GM18858 (cell line): Measurements from ENCODE around the gene TMEM253.

Experiments used
- ATAC-seq: cut with Tn5 transposase; IDR thresholded peaks from one replicate; pipeline ENCODE4 v1.9.1; 2021; ENCODE audit not compliant: unreplicated experiment

The TMEM253 gene

DNA sequence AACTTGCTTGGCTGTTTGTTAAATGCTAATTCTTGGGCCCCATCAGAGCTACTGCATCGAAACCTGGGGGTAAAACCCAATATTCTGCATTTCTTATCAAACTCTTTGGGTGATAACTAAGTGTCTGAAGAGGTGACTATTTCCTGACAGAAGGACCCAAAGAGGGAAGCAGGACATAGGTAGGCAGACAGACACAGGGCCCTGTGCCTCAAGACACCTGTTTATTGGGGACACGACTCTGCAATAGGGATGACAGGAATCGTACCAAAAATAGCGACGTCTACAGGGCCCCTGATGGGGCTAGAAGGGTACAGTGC, 11.0 kb upstream of the TMEM253 start:
- ATAC-seq = no peak

DNA sequence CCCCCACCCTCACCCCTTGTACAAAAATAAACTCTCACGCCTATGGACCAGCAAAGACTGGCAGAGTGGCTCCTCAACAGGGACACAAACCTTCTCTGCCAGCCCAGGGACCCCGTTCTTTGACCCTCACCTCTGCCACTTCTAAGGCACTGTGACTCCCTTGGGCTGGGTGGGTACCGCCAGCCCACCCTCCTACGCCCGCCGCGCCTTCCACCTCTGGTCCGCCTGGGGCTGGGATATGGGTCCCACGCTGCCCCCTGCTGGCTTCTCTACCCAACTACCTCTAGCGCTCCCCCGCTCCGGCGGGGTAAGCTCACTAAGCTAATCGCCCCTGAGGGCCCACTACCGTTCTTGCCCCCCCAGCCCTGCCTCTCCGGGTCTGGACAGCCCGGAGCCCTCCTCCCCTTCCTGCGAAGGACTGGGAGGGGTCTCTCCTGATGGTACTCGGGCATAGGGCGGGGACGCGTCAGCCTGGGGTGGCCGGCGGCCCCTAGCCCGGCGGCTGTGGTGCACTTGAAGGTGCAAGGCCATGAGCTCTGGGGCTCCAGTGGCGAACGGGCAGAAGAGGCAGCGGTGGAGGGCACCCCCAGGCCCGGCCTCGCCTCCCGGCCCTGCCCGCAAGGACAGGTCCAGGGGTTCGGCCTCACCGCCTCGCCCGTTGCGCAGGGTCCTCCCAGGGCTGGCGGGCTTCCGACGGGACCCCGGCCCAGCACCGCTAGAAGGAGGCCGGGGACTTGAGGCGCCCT, 10.5 kb upstream of the TMEM253 start:
- ATAC-seq = no peak

DNA sequence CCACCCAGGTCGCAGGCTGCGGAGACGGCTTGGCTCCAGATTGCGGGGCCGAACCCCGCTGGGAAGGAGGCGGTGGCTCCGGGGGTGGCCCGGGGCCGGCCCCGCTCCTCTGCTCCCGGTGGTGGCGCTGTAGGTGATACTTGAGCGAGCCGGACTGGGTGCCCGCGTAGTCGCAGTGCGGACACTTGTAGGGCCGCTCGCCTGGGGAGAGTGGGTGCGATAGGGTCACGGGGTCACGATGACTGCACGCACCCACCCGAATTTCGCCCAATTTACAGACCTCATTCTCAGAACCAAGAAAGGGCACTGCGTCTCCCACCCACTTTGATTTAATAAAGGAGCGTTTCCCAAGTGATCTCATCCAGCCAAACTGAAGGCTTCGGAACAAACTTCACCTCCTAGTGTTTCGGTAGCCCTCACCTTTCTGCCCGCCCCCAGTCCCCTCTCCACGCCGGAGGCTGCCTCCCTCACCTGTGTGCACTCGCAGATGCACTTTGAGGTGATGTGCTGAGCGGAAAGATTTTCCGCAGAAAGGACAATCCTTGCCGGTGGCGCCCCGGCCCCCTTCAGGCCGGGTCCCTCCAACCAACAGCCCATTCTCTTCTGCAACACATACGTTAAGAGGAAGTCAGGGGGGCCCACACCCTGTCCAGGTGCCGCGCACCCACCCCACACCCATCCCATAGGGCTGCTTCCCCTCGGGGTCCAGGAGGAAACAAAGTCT, 9.8 kb upstream of the TMEM253 start:
- no peak for ATAC-seq

DNA sequence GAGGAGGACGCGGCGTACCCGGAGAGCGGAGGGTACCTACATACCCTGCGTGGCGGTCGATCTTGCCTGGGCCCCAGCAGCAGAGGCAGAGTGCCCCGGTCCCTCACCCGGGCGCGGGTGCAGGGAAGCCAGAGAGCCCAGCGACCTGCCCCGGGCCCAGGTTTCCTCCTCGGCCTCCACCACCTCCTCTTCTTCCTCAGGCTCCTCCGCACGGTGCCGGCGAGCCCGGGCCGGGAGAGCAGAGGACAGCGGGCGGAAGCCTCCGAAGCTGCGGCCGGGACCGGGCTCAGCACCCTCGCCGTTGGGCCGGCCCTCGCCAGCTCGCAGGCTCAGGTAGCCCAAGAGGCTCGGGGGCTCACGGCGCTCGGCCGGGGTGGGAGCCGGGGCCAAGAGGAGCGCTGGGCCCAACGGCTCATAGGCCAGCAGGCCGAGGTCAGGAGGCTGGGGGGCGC, 9.0 kb upstream of the TMEM253 start:
- ATAC-seq = no peak

DNA sequence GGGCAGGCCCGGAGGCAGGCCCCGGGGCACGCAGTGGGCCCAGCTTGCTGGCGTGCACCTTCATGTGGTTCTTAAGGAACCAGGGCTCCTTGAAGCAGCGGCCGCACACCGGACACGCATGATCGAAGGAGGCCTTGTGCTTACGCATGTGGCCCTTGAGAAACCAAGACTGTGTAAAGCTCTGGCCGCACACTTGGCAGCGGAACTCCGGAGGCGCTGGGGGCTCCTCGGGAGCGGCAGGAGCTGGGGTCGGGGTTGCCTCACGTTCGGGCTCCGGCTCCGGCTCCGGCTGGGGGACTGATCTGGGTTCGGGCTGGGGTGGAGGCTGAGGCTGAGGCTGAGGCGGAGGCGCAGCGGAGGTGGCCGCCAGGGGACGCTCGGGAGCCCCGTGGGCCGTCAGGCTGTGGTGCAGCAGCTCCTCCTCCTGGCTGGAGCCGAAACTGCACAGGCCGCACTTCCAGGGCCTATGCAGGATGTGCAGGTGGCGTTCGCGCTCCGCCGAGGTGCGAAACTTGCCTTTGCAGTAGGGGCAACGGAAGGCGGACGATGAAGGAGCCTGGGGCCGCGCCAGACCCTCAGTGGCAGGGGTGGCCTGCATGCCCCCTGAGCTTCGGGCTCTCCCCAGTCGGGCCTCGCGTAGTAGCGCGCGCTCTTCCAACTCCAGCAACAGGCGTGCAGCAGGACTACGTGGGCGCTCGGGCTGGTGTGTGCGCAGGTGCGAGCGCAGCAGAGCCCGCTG, 8.4 kb upstream of the TMEM253 start:
- peak; percentile 69 for ATAC-seq

DNA sequence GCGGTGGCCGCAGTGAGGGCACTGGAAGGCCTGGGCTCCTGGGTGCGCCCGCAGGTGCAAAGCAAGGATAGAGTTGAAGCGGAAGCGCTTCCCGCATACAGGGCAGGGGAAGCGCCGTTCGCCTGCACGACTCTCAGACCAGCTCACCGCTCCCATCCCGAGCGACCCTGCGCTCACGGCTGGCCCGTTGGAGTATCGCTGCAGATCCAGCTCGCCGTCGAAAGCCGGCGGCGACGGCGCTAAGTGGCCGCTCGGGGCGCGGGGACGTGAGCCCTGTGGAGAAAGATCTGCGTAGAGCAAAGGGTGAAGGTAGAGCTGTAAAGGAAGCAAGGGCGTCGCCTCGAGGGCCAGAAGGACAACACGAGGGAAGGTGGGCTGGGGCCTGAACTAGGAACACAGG, 7.8 kb upstream of the TMEM253 start:
- no peak for ATAC-seq

DNA sequence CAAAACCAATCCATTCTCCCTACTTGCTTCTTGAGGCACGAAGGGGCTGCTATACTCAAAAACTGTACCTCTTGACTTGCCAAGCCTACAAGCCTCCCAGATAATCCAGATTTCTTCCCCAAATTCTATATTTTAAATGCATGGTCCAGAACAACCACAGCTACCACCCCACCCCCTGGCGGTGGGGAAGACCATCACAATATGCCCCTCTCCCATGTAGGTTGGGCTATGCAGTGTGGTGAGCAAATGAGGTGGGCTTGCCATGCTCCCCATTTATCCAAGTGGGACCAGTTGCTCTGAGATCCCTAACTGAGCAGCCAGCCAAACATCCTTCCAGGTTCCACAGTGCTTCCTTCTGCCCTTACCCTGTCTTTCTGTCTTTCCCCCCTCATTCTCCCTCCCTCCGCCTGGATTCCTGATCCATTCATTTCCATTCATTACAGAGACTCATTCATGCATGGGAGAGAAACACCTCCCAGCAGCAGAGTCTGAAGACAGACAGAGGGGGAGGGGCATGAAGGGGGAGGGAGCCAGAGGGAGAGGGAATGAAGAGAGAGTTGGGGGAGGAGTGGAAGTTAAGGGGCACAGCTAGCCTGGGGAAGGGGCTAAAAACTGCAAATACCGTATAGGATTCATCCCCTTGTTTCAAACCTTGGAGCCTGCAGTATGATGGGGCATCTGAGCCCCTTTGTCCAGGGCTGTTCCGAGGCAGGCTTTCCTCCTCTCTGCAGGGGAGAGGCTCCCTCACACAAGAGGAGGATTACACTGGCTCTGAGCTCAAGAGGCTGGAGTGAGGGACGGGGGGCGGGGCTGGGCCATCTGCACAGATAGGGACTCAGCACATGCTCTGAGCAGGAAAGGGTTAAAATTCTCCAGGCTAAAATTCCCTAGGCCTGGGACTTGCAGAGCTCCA, 6.8 kb upstream of the TMEM253 start:
- no peak for ATAC-seq

DNA sequence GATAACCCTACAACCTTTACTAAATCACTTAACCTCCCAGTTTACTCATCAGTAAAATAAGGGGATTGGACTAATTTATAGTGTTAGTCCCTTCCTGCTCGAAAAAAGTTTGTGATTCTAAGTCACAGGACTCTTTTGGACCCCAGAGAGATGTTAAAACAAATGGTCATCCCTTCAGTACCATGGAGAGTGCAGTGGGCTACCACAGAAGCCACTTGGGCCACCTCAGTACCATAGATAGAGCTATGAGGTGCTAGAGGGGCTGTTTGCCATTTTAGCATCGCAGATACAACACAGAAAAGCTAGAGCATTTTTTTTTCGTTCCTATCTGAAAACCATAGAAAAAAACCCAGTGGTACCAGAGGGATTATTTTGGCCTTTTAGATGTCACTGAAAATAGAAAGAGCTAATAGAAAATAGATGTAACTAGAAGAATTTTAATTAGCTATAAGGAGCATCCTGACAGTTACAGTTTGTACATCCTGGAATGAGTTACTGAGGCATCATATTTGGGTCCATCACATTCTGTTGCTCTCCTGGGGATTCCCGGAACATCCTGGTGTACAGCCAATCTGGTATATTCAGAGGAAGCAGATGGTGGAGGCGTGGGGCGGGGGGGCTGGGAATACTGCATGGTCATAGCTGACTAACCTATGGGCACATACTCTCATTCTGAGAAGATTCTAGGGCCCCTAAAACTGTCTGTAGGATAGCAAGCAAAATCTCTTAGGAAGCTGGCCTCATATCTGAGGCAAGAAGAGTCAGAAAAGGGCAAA, 5.2 kb upstream of the TMEM253 start:
- no peak for ATAC-seq

DNA sequence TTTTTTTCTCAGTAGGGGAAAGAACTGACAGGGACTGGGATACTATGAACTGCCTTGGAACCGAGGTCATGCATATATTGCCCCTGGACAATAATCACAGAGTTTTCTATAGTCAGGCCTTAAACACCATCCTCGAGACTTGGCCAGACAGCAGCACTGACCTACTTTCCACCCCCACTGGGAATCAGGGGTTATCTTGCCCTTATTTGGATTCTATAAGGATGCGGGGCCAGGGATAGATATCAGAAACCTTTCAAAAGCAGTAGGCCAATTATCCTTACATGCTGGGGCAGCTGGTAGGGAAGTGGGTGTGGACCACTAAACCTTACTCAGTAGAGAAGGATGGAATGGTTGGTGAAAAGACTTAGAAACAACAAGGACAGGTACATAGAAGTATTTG, 4.4 kb upstream of the TMEM253 start:
- ATAC-seq = no peak

DNA sequence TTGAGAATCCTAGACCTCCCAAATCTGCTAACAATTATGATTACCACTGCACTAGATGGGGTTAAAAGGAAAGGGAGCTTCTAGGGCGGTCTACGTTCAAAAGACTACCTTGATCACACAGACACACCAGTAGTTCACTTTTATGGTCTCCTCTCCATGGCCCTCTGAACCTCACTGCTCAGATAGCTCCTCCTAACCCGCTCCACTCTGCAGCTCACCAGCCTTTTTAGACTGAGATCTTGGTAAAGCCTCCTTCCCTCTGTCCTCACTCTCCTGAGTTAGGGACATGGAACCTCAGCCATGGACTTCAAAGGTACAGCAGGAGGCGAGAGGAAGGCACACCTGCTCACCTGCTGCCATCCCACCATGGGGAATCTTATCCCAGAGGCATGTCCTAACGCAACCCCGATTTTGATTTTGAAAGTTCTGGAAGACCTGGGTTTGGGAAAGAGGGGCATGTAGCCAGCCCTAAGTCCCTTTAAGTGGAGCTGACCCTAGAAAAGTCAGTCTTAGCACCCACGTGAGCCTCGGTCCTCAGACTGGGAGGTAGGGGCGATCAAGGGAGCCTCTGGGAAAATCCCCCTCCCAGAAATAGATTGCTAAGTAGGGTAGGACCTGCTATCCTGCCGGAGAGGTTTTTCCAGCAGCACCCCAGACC, 3.8 kb upstream of the TMEM253 start:
- no peak for ATAC-seq

DNA sequence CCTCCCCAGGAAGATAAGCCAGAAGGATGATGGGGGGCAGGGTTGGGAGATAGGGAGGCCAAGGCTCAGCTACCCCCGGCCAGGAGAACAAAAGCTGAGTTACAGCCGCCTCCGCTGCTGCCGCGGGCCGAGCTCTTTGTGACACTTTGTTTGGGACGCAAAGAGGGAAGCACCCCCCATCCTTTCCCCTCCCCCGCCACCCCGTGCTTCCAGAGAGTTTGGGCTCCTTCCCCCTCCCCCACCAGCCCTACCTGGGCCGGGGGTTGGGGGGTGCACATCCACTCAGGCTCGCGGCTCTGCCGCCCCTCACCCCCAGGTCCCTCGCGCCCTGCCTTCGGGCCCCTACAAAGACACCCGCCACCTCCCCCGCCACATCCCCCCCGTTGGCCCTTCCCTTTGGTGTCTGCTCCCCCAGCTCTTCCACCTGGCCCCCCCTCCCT, 3.2 kb upstream of the TMEM253 start:
- ATAC-seq = no peak

DNA sequence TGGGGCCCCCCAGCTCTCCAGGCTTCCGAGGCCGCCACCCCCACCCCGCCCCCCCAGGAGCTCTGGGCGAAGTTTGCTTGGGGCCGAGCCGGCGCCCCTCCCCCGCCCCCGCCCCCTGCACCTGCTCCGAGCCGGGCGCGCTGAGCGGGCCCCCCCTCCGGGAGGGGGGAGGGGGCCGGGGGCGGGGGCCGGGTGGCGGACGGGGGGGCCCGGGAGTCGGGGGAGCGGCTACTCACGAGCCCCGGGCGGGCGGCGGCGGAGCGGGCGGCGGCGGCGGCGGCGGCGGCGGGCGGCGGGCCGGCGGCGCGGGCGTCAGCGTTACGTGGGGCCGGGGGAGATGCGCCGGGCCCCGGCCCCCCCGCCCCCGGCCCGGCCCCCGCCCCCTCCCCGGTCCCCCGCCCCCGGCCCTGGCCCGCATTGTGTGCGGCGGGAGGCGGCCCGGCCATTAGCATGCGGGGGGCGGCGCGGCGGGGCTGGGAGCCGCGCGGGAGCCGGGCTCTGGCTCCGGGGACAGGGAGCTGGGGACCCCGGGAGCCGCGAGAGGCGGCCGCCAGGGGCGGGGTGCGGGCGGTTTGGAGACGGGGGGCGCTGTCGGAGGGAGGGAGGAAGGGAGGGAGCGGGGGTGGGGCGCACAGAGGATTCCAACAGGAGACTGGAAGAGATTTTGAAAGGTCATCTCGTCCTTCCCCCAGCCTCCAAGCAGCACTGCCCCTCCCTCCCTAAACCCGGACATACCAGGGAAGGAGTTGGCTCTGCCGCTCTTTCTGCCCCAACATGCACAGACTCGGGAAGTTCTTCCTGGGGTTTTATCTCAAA, 2.6 kb upstream of the TMEM253 start, which contains the start of gene ZNF219:
ZNF219 (minus strand) TSS at position 580 of the 816 bp plus-strand sequence. CDS start 5,064 bp downstream, outside the sequence.
- no peak for ATAC-seq

DNA sequence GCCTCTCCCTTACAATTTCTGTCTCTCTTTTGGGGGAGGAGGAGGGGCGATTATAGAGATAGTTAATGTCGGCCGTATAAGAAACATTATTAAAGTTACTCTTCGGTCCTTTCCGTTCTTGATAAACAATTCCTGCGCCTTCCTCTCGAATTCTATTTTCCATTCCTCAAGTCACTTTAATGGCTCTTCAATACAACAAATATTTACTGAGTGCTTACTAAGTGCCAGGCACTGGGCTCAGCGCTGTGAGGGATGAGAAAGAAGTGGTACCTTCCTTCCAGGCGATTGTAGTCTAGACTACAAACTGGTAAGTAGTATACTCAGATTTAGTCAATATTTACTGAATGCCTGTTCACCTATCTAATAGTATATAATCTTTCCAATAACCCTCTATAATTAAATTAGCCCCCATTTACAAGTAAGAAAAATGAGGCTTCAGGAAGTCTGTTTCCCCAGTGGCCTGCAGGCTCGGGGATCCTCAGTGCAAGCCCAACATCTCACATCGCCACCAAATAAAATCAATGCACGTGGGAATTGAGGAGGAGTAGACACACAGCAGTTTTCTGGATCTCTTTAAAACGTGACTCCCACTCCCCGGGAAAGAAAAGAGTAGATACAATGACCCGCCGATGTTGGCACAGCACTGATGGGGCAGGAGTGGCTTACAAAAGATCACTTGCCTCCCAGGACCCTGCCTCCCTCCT, 1.8 kb upstream of the TMEM253 start:
- ATAC-seq = no peak

DNA sequence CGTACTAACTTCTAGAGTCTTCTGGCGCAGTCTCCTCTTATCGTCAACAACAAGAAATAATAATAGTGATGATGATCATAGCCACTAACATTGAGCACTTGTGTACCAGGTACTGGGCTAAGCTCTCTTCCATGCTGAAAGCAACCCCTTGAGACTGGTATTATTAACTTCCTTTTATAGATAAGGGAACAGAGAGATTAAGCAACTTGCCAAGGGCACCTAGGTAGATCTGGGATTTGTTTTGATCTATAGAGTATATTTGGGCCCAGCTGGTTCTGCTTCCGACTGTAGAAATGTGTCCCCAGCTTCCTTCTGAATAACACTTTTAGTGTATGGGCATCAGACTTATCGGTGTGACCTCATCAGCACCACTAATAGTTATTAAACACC, 1.3 kb upstream of the TMEM253 start:
- no peak for ATAC-seq

DNA sequence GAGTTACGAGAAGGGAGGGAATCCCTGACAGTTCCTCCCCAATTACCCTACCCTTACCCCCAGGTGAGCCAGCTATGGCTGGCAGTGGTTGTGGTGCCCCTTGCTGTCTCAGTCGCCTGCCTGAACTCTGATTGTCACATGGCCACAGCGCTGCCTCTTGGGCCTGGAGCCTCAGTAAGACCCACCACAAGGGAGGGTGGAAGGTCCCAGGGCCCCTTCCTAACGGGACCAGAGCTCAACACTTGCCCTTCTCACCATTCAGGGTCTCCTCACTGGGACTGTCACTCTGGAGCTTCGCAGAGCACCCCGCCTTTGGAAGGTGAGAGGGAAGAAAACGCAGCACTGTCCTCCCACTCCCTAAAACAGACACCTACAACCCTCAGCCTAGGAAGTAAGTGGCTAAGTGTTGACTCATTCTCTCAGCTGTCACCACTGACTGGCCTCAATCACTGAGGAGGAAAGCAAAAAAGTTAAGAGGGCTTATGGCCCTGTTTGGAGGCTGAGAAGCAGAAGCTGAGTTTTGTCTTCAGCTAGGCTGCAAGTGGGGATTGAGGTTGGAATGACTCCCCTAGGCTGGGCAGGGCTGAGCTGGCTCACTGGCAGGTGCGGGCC, 1.0 kb downstream of the TMEM253 start:
- ATAC-seq = no peak

DNA sequence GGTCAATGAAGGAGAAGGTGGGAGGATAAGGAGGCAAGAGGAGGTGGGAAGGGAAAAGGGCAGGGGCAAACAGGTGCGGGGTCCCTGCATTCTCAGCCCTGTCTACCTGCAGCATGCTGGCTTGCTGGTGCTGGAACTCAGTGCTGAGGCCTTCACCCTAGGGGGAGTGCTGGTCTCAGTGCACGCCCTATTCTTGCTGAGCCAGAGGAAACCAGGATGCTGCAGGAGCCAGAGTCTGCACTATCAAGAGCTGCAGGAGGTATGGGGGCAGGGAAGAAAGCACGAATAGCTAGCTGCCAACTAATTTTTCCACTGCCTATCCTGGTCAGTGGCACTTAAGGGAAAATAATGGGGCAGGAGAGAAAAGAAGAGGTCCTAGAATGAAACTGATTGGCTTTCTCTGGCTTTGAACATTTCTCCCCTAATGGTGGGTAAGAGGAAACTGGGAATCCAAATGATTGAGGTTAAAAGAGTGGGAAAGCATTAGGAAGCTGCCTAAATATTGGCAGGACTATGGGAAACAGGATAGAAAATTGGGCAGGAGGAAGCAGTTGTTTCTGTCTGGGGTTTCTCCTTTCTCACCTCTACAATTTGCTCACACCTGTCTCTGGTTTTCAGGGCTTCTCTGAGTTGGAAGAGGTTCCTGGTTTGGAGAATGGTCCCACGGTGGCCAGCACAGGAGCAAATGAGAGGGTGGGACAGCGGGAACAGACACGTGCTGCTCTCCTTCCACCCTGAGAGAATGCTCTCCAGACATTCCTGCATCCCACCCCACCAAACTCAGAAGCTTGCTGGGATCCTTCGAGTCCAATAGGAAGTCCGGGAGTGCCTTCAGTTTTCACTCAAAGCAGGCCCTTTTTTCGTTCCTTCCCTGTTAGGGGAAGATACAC, 1.9 kb downstream of the TMEM253 start:
- ATAC-seq = no peak

DNA sequence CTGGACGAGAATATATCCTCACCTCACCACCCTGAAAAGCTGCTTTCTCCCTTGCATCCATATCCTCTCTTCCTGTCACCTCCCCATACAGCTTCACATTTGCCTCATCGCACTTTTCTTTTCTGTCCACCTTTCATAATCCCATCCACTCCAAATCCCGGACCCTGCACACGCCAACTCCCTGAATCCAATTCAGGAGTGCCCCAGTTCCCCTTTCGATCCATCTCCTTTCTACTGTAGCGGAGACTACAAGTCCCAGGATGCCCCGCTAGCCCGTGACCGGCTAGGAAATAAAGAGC, 2.5 kb downstream of the TMEM253 start:
- no peak for ATAC-seq
